Activated T-cell treated with anti-CD3 and anti-CD28 coated beads for 48 hours (primary cell): Measurements from ENCODE around the gene SGTA.
A peak's percentile ranks its signal among the peaks of the same experiment; 100 is the strongest.
"Not testable (repeated sequence)": the region's sequence is repeated elsewhere in the genome, so short reads cannot be mapped to it uniquely, and the experiment has no call there.

ENCODE experiments used
- DNase-seq: peaks from one replicate; pipeline ENCODE4 v3.0.0-alpha.2; 2020; ENCODE audit warnings: low read depth

SGTA gene

GRCh38 chr19:2793126-2793525, 10.1 kb upstream of the SGTA start:
- DNase-seq = no peak

- DNase-seq = not testable (repeated sequence)
Measured at GRCh38 chr19:2792666-2793065, 9.6 kb upstream of the SGTA start.

DNA sequence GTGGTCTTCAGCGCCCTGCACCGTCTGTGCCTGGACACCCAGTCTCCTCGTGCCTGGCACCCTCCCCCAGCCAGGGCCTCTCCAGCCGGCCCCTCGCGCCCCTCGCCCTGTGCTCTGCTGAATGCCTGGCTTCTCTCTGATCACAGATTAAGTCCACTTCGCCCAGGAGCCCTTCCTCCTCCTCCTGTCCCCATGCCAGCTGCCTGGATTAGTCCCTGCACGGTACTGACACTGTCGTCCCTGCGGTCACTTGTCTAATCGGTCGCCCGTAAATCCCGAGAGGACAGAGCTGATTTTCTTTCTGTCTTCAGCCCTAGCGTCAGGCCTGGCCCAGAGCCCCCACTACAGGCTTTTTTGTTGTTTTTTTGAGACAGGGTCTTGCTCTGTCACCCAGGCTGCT, 8.8 kb upstream of the SGTA start:
- DNase-seq = no peak

- DNase-seq = no peak
Measured at GRCh38 chr19:2791440-2791839, 8.4 kb upstream of the SGTA start.

GRCh38 chr19:2790557-2791271, 7.6 kb upstream of the SGTA start:
- no peak for DNase-seq

DNA sequence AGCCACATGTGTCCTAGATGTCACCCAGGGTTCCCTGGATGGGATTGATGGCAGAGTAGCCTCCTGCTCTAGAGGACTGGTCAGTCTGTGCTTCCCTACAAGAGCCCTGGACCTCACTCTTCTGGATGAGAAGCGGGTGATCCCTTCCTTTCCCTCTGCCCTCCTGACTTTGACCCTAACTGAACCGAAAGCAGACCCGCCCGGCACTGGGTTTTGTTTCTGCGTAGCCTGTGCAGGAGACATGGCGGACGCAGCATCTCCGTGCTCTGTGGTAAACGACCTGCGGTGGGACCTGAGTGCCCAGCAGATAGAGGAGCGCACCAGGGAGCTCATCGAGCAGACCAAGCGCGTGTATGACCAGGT, 7.1 kb upstream of the SGTA start:
- no peak for DNase-seq

DNA sequence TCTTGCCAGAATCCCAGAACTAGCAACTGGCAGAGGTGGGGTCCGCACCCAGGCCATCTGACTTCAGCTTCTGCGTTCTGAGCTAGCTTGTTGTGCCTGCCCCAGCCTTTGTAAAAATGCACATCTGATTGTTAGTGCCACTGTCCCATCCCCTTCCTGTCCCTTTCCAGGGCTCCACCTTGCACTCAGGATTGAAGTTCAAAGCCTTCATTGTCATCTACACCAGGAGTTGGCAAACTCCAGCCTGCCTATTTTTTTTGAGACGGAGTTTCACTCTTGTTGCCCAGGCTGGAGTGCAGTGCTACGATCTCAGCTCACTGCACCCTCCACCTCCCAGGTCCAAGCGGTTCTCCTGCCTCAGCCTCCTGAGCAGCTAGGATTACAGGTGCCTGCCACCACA, 5.2 kb upstream of the SGTA start:
- DNase-seq = no peak

DNA sequence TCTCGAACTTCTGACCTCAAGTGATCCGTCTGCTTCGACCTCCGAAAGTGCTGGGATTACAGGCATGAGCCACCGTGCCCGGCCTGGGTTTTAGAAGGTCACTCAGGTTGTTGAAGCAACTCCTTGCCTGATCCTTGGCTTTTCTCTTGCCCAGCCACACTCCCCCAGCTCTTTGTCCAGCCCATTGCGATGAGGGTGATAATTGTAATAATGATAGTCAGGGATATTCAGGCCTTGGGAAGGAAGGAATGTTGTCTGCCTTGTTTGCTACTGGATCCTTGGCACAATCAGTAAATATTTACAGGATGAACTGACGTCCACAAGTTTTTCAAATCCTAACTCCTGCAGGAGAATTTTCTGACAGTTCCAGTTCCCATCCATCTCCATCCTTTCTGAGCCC, 4.0 kb upstream of the SGTA start:
- DNase-seq = no peak

DNA sequence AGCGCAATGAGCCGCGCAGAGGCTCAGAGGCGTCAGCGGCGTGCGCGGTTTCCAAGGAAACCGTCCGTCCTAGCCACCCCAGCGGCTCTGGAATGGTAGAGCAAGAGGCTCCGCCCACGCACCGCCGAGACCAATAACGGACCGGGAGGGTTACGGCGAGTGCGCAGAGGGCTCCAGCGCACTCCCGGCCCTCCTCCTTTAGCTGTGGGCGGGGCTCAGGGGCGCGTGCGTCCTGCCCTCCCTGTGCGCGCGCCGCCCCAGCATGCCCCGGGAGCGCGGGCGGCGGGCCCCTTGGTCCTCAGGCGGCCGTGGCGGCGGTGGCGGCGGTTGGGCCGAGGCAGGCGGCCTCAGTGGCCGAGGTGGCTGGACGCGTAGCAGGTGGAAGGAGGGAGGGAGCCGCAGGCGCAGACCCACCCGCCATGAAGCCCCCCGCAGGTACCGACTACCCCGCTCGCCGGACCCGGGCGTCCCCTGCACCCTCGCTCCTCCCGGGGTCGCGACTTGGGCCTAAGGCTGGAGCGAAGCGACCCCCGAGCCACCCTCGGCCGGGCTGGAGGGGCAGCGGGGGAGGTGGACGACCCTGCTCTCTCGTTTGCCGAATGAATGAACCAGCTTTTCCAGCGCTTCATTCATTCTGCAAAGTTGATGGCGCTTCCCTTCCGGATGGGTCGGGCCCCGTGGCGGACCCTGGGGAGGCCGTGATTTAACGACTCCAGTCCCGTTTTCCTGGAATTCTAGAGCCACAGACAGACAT, 2.3 kb upstream of the SGTA start, which contains the start of gene THOP1:
TSS of gene THOP1 (plus strand) at position 260 of the 754 bp plus-strand sequence. CDS start at position 420, 160 bp downstream.
- DNase-seq = peak; percentile 100

DNA sequence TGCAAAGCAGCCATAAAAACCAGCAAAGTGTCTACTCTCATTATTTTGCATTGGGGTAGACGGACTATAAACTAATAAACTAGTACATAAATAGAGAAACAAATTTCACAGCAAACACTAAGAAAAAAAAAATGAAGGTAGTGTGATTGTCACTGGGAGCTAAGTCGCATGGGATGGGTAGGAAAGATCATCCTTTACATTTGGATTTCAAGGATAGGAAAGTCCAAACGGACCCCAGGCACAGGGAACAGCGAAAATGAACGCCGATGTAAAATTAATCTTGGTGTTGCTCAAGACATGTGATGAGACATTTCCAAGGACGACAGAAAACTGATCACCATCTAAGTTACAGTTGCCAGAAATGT, 690 bp upstream of the SGTA start:
- DNase-seq = no peak

GRCh38 chr19:2782329-2782935, 641 bp downstream of the SGTA start:
- DNase-seq = no peak

DNA sequence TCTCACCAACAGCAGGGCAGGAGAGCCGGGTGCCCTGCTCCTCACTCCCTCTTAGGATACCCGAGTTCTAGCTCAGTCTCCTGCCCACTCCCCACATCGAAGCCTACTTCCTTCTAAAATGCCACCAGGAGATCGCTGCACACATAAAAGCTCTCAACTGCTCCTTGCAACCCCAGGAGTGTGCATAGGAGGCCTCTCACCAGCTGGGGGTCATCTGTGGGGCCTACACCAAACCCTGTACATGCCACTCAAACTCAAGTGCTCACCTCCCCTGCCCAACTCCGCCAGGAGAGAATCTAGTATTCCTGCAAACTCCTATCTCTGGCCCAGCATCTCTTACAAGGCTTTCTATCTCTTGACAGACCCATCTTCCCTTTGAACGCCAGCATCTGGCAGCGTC, 2.8 kb downstream of the SGTA start:
- DNase-seq = no peak

- DNase-seq = no peak
Measured at GRCh38 chr19:2779121-2779740, 3.8 kb downstream of the SGTA start.

GRCh38 chr19:2777952-2778683, 5.0 kb downstream of the SGTA start:
- no peak for DNase-seq

DNA sequence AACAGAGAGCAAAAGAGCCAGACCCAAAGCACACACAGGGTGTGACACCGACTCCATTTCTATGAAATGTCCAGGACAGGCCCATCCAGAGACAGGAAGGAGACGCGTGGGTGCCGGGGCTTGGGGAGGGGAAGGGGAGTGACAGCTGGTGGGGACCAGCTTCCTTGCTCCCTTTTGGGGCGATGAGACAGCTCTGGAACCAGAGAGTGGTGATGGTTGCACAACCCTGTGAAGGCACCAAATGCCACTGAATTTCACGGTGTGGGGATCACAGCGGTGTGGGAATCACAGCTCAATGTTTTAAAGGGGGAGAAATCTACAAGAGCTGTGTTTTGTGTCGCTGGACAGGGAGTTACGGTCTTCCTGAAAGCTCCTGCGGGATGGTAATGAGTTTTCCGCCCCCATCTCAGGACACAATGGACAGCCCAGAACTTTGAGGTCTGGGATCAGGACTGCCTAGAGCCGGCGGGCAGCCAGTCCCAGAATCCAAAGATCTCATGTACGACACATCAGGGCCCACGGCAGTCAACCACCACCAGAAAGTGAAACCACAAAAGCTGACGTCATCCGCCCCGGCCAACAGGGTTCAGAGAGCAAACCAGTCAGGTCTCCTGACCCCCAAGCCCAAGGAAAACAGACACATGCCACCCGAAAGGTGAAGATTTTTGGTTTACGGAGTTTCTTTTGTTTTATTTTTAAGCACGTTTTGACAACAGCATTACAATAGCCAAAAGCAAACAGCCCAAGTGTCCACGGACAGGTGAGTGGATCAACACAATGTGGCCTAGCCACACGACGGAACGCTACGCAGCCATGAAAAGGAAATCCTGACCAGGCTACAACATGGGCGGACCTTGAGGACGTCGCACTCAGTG, 7.3 kb downstream of the SGTA start:
- peak; percentile 67 for DNase-seq

DNA sequence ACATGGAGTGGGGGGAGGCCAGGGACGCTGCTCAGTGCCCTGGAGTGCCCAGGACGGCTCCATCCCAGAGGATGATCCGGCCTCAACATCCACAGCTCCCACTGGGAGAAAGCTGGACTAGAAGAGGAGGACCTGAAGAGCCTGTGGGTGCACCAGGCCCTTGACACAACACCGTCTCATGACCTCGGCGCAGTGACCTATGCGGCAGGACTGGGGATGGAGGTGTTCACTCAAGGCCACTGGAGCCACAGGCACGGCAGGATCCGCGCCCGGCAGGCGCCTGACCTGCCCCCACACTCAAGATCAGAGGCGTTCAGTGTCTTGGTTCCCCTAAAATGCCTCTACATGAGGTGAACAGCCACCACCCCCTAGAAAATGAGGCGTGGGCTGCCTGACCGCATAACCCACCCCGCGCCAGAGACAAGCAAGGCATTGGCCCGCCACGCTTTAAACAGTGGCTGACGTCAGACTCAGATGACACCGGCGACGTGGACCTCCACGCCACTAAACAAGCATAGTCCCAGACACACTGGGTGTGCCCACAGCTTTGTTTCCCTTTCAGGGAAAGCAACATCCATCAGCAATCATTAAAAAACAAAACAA, 8.0 kb downstream of the SGTA start:
- DNase-seq = no peak

DNA sequence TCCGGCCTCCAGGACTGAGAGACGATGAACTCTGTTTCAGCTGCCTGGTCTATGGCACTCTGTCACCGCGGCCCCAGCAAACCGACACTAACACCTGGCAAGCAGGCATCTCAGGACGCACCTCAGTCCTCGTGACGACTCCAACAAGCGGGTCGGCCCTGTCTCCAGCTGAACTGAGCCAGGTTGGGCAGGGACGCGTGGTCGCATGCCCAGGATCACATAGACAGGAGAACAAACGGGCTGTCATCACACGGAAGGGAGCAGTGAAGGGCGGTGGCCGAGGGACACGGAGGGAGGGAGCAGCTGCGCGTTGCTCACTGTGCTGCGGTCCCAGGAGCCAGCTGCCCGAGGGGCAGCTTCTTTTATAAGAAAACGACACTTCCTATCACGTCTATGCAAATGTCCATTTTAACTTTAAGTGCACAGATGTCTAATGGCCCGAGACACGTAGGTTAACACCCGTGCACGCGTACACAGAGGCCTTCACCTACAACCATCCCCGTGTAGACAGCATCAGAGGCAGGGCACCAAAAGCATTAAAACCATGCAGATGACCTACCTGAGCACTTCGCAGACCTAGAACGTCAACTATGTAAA, 8.9 kb downstream of the SGTA start:
- DNase-seq = no peak

DNA sequence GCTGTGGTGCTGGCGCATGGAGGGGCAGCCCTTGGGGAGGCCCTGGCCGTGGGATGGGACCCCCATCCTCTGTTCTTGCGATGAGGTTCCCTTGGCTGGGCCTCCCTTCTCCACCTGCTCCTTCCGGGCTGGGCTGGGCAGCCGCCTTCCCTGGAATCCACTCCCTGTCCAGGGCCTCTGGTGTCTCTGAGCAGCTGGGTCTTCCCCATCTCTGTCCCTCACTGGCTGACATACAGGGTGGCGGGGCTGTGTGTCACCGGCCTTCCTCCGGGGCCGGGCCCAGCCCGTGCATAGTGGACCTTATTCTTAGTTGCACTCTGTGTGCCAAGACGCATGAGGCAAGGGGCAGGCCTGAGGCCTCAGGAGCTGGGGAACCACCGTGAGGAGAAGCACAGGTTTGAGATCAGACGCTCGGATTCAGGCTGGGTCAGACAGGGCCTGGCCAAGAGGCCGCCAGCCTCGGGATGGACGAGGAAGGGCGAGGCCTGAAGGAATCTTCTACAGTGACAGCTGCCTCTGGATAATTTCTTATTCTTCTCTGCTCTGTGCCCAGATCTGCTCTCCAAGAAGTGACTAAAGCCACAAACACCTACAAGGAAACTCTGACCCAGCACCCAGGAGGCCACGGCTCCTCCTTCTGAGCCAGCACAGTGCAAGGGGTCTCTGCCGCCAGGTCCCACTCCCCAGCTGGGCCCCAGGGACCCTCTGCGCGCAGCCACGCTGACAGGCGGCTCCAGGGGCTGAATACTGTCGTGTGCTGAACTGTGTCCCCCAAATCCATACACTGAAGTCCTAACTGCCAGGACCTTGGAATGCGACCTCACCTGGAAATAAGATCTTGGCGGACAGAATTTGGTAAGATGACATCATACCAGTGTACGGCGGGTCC, 11.0 kb downstream of the SGTA start:
- DNase-seq = no peak
